Trophoblast cell (in vitro differentiated cells and primary cell): Measurements from ENCODE around the gene DBF4B.

Experiments
- DNase-seq, 2 donors: peaks; one replicate each; pipeline ENCODE4 v3.0.0-alpha.2; 2016
- H2AFZ ChIP-seq: 2 replicates; pipeline ENCODE4 v1.6.1; 2013; ENCODE audit warnings: low read length, moderate library complexity, mild to moderate bottlenecking; ENCODE audit not compliant: insufficient read depth, poor library complexity
- H2AK5ac ChIP-seq: 2 replicates; pipeline ENCODE4 v1.6.1; 2013; ENCODE audit warnings: mild to moderate bottlenecking, low read length
- H2BK120ac ChIP-seq: 2 replicates; pipeline ENCODE4 v1.6.1; 2013; ENCODE audit warnings: low read length, mild to moderate bottlenecking, moderate library complexity; ENCODE audit not compliant: insufficient read depth, poor library complexity
- H2BK12ac ChIP-seq: 2 replicates; pipeline ENCODE4 v1.6.1; 2013; ENCODE audit warnings: mild to moderate bottlenecking, low read length, moderate library complexity
- H2BK5ac ChIP-seq: 2 replicates; pipeline ENCODE4 v1.6.1; 2013; ENCODE audit warnings: low read length, low read depth, moderate library complexity, mild to moderate bottlenecking; ENCODE audit not compliant: poor library complexity
- H3K14ac ChIP-seq: 2 replicates; pipeline ENCODE4 v1.6.1; 2013; ENCODE audit warnings: mild to moderate bottlenecking, low read length
- H3K18ac ChIP-seq: 2 replicates; pipeline ENCODE4 v1.6.1; 2013; ENCODE audit warnings: mild to moderate bottlenecking, low read length
- H3K23ac ChIP-seq: 2 replicates; pipeline ENCODE4 v1.6.1; 2013; ENCODE audit warnings: low read length
- H3K27ac ChIP-seq: 2 replicates; pipeline ENCODE4 v1.5.1; 2013; ENCODE audit warnings: low read depth, mild to moderate bottlenecking, inconsistent platforms, low read length, moderate library complexity
- H3K27me3 ChIP-seq: 2 replicates; pipeline ENCODE4 v1.6.1; 2013; ENCODE audit warnings: inconsistent platforms, mild to moderate bottlenecking, low read length, moderate library complexity; ENCODE audit not compliant: insufficient read depth
- H3K36me3 ChIP-seq, 2 experiments: 1 replicate in 1 of 2; 2 replicates in 1 of 2; pipeline ENCODE4 v1.6.1; 2013; ENCODE audit warnings: low read length in 2 of 2, mild to moderate bottlenecking in 2 of 2, moderate library complexity in 1 of 2; ENCODE audit not compliant: insufficient read depth in 2 of 2, control insufficient read depth in 1 of 2
- H3K4ac ChIP-seq: 2 replicates; pipeline ENCODE4 v1.6.1; 2013; ENCODE audit warnings: low read depth, mild to moderate bottlenecking, low read length, moderate library complexity
- H3K4me1 ChIP-seq, 2 experiments: 1 replicate in 1 of 2; 2 replicates in 1 of 2; pipeline ENCODE4 v1.6.1; 2013; ENCODE audit warnings: low read length in 2 of 2, mild to moderate bottlenecking in 2 of 2, moderate library complexity in 1 of 2; ENCODE audit not compliant: insufficient read depth in 2 of 2, control insufficient read depth in 1 of 2
- H3K4me2 ChIP-seq: 2 replicates; pipeline ENCODE4 v1.6.1; 2013; ENCODE audit warnings: inconsistent platforms, mild to moderate bottlenecking, low read length, moderate library complexity
- H3K4me3 ChIP-seq: 2 replicates; pipeline ENCODE4 v1.5.1; 2013; ENCODE audit warnings: mild to moderate bottlenecking, low read depth, low read length, inconsistent platforms
- H3K79me1 ChIP-seq: one replicate; pipeline ENCODE4 v1.6.1; 2013; ENCODE audit warnings: low read length
- H3K79me2 ChIP-seq: 2 replicates; pipeline ENCODE4 v1.6.1; 2013; ENCODE audit warnings: low read length, mild to moderate bottlenecking; ENCODE audit not compliant: control insufficient read depth, insufficient read depth, poor library complexity
- H3K9ac ChIP-seq: 2 replicates; pipeline ENCODE4 v1.6.1; 2013; ENCODE audit warnings: mild to moderate bottlenecking, low read length
- H3K9me3 ChIP-seq: 2 replicates; pipeline ENCODE4 v1.6.1; 2013; ENCODE audit warnings: low read depth, mild to moderate bottlenecking, control low read depth, inconsistent platforms, low read length; ENCODE audit not compliant: insufficient read depth
- H4K12ac ChIP-seq: 2 replicates; pipeline ENCODE4 v1.6.1; 2013; ENCODE audit warnings: low read depth, mild to moderate bottlenecking, low read length, moderate library complexity
- H4K8ac ChIP-seq: 2 replicates; pipeline ENCODE4 v1.6.1; 2013; ENCODE audit warnings: low read depth, mild to moderate bottlenecking, low read length, moderate library complexity
- H4K91ac ChIP-seq: one replicate; pipeline ENCODE4 v1.6.1; 2013; ENCODE audit warnings: low read depth, mild to moderate bottlenecking, low read length, moderate library complexity
- WGBS: extraction: QIAGEN DNeasy Blood & Tissue Kit; methylation state at CpG from one replicate; pipeline ENCODE4 v1.1.7; 2013; ENCODE audit warnings: missing lambda C conversion rate; ENCODE audit not compliant: insufficient read length, insufficient coverage; ENCODE audit errors: extremely low coverage; 5-methylcytosine and 5-hydroxymethylcytosine counted together

Gene DBF4B

GRCh38 chr17:44766409-44767038 lies 58.1 kb downstream of the DBF4B start:
- Histone ChIP-seq H2BK120ac (no peak overlapping the region), H4K91ac (no peak overlapping the region), H2AK5ac (no peak overlapping the region), H3K27ac (no peak overlapping the region), H4K8ac (no peak overlapping the region), H3K9me3 (no peaks in the 10 kb centered on the region), H3K18ac (no peak overlapping the region), H3K14ac (no peak overlapping the region), H2BK5ac (no peak overlapping the region), H3K27me3 (no peaks in the 10 kb centered on the region), H2AFZ (no peak overlapping the region), H3K23ac (no peak overlapping the region), H3K9ac (no peak overlapping the region), H3K4me2 (no peak overlapping the region), H3K79me1 (no peaks in the 10 kb centered on the region), H3K4ac (no peak overlapping the region), H3K79me2 (no peaks in the 10 kb centered on the region), H2BK12ac (no peak overlapping the region), H3K4me1 (no peaks in the 10 kb centered on the region), H4K12ac (no peak overlapping the region), H3K4me3 (no peak overlapping the region), H3K36me3 (no peaks in the 10 kb centered on the region)
- no CpG with 5 or more reads among the region's 8 CpGs for WGBS
- no peak for DNase-seq

GRCh38 chr17:44767493-44767892 lies 59.0 kb downstream of the DBF4B start:
- H3K9ac ChIP-seq, result no peak overlapping the region
- no peaks in the 10 kb centered on the region for H3K9me3 ChIP-seq
- H3K79me1 ChIP-seq, result no peaks in the 10 kb centered on the region
- no peak overlapping the region for H2BK5ac ChIP-seq
- H4K12ac ChIP-seq, result no peak overlapping the region
- no peak overlapping the region for H3K27ac ChIP-seq
- WGBS, result no CpG with 5 or more reads among the region's 4 CpGs
- no peak overlapping the region for H3K18ac ChIP-seq
- no peak overlapping the region for H2BK12ac ChIP-seq
- no peak overlapping the region for H3K23ac ChIP-seq
- H4K91ac ChIP-seq, result no peak overlapping the region
- no peaks in the 10 kb centered on the region for H3K4me1 ChIP-seq
- H2AK5ac ChIP-seq, result no peak overlapping the region
- no peaks in the 10 kb centered on the region for H3K27me3 ChIP-seq
- H3K4me2 ChIP-seq, result no peak overlapping the region
- H3K4me3 ChIP-seq, result no peak overlapping the region
- H4K8ac ChIP-seq, result no peak overlapping the region
- H3K14ac ChIP-seq, result no peak overlapping the region
- no peaks in the 10 kb centered on the region for H3K36me3 ChIP-seq
- no peak for DNase-seq
- H3K79me2 ChIP-seq, result no peaks in the 10 kb centered on the region
- H3K4ac ChIP-seq, result no peak overlapping the region
- no peak overlapping the region for H2AFZ ChIP-seq
- no peak overlapping the region for H2BK120ac ChIP-seq

- Histone ChIP-seq H3K79me1 (no peaks in the 10 kb centered on the region), H3K18ac (no peak overlapping the region), H3K4me3 (no peak overlapping the region), H3K23ac (no peak overlapping the region), H2AFZ (no peak overlapping the region), H3K36me3 (no peaks in the 10 kb centered on the region), H3K27ac (no peak overlapping the region), H3K4ac (no peak overlapping the region), H3K4me1 (no peaks in the 10 kb centered on the region), H4K91ac (no peak overlapping the region), H3K9me3 (no peaks in the 10 kb centered on the region), H3K14ac (no peak overlapping the region), H3K4me2 (no peak overlapping the region), H3K9ac (no peak overlapping the region), H3K79me2 (no peaks in the 10 kb centered on the region), H2BK5ac (no peak overlapping the region), H4K12ac (no peak overlapping the region), H2BK12ac (no peak overlapping the region), H2BK120ac (no peak overlapping the region), H4K8ac (no peak overlapping the region), H2AK5ac (no peak overlapping the region), H3K27me3 (no peaks in the 10 kb centered on the region)
- no peak for DNase-seq
- WGBS, result no CpG with 5 or more reads among the region's 11 CpGs
Measured at GRCh38 chr17:44768505-44769142, 60.2 kb downstream of the DBF4B start.

- Histone ChIP-seq H3K18ac (no peak overlapping the region), H3K79me2 (no peaks in the 10 kb centered on the region), H3K4me1 (no peaks in the 10 kb centered on the region), H3K4ac (no peak overlapping the region), H3K27me3 (no peaks in the 10 kb centered on the region), H2BK5ac (no peak overlapping the region), H3K4me3 (no peak overlapping the region), H3K14ac (no peak overlapping the region), H2AK5ac (no peak overlapping the region), H4K12ac (no peak overlapping the region), H3K27ac (no peak overlapping the region), H3K23ac (no peak overlapping the region), H2AFZ (no peak overlapping the region), H4K91ac (no peak overlapping the region), H3K36me3 (no peaks in the 10 kb centered on the region), H2BK120ac (no peak overlapping the region), H3K79me1 (no peaks in the 10 kb centered on the region), H3K9ac (no peak overlapping the region), H3K4me2 (no peak overlapping the region), H2BK12ac (no peak overlapping the region), H4K8ac (no peak overlapping the region), H3K9me3 (no peaks in the 10 kb centered on the region)
- DNase-seq, result no peak
- no CpG with 5 or more reads among the region's 6 CpGs for WGBS
Measured at GRCh38 chr17:44769230-44769629, 60.8 kb downstream of the DBF4B start.
